ENCODE results near the gene PPP4C.

Gene PPP4C

DNA sequence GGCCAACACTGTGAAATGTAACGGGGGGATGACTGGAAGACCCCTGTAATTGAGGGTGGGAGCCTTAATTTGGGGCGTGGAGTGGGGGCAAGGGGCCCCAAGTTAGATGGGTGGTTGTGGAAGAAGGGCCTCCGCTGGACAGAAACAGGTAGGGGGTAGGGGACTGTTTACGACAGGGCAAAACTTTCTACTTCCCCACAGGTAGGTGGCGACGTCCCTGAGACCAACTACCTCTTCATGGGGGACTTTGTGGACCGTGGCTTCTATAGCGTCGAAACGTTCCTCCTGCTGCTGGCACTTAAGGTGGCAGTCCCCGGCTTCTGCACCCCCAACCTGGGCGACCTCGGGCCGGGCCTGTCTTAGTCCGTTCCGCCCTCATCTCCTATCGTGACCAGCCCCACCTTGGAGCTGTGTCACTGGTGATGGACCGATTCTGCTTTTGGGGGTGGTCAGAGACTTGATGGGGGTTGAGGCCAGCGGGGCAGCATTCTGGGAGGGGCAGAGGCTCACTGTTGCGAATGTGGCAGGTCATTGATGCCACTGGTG is 6.8 kb downstream of the PPP4C start:
- no peak for DNase-seq (ENCODE audit: low read depth)

DNA sequence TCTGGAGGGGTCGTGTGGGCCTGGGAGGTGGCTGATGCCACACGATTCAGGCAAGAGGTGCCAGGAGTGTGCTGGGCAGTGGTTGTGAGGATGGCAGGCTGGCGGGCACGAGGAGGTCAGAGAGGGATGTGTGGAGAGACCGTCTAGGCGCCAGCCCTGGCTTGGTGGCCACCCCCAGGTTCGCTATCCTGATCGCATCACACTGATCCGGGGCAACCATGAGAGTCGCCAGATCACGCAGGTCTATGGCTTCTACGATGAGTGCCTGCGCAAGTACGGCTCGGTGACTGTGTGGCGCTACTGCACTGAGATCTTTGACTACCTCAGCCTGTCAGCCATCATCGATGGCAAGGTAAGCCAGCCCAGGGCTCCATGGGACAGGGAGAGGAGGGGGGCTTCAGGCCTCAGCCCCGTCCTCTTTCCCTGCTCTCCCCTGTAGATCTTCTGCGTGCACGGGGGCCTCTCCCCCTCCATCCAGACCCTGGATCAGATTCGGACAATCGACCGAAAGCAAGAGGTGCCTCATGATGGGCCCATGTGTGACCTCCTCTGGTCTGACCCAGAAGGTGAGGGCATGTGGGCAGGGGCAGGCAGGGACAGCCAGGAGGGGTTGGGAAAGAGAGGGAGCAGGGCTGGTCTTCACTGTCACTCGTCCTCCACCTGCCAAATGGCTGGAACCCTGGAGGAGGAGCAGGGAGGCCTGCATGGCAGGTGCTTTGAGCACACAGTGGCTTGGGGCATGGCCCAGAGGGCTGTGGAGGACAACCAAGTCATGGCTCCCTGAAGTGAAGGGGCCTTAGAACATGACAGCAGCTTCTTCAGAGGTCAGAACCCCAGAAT is 7.6 kb downstream of the PPP4C start:
- no peak for DNase-seq (ENCODE audit: low read depth)

DNA sequence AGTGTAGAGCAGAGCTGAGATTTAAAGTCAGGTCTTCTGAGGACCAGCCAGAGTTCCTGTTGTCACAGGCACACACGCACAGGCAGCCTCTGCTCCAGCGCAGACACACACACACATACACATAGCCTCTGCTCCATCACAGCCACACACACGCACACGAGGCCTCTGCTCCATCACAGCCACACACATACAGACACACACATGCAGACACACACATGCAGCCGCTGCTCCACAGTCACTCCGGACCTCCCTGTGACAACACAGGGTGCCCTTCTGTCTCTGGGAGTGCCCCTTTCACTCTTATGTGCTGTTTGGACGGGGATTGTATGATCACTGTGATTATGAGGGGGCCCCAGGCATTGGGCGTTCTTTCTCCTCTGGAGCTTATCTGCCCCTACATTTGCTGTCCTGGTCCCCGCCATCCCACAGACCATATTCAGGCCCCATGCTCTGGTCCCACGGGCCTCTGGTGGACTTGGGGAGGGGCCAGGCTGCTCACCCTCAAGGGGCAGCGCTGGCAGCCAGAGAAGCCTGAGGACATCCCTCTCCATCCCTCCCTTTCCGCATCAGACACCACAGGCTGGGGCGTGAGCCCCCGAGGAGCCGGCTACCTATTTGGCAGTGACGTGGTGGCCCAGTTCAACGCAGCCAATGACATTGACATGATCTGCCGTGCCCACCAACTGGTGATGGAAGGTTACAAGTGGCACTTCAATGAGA is 8.5 kb downstream of the PPP4C start:
- no peak for DNase-seq (ENCODE audit: low read depth)

DNA sequence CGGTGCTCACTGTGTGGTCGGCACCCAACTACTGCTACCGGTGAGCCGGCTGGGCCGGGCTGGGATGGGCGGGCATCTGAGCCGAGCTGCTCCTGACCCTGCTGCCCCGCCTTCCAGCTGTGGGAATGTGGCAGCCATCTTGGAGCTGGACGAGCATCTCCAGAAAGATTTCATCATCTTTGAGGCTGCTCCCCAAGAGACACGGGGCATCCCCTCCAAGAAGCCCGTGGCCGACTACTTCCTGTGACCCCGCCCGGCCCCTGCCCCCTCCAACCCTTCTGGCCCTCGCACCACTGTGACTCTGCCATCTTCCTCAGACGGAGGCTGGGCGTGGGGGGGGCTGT is 9.0 kb downstream of the PPP4C start:
- no peak for DNase-seq (ENCODE audit: low read depth)

DNA sequence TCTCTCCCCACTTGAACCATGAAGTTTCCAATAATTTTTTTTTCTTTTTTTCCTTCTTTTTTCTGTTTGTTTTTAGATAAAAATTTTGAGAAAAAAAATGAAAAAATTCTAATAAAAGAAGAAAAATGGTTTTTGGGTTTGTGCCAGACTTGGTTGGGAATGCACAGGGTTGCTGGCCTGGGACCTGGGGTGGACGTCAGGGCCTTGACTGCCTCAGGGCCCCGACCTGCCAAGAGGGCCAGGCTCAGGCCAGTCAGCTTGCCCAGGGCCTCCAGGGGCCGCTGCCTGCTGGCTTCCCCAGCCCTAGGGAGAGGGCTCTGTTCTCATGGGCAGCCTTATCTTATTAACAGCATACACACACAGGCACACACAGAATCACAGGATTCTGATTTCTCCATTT is 9.5 kb downstream of the PPP4C start:
- no peak for DNase-seq (ENCODE audit: low read depth)

DNA sequence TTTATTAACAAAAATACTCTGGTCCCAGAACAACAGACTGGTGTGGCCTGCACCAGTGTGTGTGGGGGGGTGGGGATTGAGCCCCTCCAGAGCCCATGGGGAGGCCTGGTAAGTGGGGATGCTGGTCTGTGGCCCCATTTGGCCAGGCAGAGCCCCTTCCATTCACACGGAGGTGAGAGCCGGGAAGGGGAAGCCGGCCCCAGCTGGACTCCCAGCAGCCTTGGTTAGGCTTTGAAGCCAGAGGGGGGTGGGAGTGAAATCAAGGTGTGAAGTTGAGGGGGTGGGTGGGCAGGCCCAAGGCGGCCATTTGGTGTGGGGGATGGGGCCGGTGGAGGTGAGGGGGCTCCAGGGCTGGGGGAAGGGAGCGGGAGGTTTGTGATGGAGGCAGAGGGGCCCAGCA is 10.0 kb downstream of the PPP4C start:
- DNase-seq (ENCODE audit: low read depth): no peak

DNA sequence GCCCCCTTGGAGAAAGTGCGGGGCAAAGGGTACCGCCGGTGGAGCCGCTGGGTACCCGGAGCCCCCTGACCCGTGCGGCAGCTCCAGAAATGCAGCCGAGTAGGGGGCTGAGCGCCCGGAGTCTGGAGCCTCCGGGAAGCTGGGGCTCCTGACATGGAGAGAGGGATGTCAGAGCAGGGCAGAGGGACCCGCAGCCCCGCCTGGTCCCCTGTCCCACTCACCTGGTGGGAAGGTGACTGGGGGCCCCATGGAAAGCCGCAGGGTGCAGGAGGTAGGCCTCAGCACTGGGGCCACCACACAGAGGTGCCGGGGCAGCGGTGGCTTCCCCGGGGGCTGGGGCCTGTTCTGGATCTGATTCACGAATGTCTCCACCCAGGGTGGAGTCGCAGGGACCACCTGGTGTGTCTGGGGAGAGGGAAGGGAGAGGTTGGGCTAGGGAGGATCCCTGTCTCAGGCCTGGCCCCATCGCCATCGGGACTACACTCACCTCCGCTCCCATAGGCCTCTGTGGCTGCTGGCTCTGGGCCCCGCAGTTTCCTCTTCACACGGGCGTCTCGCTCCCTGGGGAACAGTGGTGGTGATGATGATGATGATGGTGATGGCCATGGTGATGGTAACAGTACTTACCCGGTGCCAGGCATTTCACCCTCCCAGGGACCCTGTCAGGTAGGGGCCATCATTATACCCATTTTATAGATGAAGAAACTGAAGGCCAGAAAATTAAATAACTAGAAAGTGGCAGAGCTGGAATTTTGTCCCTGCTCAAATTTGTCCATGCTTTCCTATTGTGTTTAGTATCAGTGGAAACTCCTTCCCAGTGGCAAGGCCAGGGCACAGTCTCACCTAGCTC is 10.7 kb downstream of the PPP4C start:
- no peak for DNase-seq (ENCODE audit: low read depth)

DNA sequence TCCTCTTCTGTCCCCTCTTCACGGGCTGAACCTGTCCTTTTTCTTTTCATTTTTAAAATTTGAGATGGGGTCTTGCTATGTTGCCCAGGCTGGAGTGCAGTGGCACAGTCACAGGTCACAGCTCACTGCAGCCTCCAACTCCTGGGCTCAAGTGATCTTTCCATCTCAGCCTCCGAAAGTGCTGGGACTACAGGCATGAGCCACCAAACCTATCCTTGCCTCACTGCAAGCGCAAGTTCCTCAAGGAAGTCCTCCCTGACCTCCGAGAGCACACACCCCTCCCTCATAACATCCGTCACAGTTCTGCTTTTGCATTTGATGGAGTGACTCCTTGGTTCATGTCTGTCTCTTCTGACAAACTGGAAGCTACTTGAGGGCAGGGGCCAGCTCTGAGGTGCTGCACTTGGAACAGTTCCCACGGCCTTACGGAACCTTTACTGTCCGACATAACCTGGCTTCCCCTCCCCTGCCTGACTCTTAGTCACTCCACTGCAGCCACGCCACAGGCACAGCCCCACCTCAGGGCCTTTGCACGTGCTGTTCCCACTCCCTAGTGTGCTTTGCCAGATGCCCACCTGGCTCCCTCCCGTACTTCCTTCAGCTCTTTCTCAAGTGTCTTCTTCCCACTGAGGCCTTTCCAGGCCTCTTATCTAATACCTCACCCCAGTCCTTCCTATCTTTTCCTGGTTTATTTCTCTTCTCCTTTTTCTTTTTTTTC is 11.5 kb downstream of the PPP4C start:
- no peak for DNase-seq (ENCODE audit: low read depth)

DNA sequence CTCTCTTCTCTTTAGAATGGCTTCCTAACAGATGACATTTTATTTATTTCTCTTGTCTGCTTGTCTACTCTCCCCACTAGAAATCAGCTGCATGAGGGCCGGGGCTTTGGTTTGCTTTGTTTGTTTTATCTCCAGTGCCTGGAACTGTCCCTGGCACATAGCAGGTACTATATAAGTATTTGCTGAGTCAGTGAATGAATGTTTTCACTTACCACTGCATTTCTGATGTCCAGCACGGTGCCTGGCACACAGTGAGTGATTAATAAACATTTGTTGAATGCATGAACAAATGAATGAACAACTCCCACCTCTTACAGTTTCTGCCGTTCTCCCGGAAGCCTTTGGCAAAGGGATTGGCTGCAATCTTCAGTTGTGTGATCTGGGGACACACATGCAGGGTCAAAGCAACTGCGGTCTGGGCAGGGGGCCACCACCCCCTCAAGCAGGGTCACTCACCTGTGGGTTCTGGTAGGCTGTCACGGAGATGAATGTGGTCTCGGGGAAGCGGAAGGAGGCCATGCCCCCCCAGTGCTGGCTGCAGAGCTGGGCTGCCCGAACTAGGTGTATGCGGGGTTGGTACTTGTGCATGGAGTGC is 12.5 kb downstream of the PPP4C start:
- DNase-seq (ENCODE audit: low read depth): no peak

DNA sequence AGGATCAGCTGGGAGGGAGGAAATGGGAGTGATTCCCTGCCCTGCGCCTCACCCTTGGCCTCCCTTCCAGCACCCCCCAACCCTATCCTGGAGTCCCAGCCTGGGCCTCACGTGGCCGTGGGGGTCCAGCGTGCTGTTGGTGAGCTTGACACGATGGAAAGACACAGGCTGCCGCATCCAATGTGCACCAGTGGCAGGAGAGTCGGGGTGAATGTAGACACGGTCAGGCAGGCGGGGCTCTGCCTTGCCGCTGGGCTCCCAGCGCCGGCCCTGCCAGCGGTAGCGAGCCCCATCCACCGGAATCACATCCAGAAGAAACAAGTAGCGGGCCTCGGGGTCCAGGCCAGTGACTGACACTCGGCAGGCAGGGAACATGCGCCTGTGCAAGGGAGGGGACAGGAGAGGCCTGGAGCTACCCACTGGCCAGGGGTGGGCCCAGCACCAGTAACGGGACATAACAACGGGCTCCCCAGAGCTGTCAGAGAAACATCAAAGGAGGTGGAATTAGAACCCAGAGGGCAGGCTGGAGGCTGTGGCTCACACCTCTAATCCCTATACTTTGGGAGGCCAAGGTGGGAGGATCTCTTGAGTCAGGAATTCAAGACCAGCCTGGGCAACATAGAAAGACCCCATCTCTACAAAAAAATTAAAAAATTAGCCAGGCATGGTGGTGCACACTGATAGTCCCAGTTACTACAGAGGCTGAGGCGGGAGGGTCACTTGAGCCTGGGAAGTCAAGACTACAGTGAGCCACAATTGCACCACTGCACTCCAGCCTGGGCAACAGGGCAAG is 13.2 kb downstream of the PPP4C start:
- no peak for DNase-seq (ENCODE audit: low read depth)

DNA sequence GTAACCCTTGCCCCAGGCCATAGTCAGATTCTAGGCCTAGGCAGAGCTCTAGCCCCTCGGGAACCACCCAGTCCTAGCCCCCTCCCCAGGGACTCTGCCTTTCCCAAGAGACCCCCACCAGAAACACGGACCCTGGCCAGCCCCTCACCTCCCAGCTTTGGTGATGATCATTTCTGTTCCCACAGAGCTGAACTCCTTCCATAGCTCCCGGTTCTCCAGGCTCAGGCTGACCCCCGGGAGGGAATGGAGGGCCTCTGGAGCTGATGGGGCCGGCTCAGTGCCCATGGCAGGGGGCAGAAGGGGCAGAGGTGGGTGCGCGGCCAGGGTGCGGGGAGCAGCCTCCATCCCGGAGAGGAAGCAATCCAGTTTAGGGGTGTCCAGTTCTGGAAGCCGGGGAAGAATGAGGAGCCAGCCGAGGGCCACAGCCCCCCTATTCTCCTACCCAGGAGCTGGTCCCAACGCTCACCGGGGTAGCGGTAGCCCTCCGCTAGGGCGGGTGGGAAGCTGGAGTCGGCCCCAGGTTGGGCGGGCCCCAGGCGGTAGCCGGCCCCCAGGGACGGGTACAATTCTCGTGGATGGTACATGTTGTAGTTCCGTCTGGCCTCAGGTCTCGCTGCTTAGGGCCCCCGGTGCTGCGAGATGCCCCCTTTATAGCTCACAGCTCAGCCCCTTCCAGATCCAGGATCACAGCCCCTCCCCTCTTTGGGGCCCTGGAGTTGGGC is 15.0 kb downstream of the PPP4C start:
- DNase-seq (ENCODE audit: low read depth): no peak

DNA sequence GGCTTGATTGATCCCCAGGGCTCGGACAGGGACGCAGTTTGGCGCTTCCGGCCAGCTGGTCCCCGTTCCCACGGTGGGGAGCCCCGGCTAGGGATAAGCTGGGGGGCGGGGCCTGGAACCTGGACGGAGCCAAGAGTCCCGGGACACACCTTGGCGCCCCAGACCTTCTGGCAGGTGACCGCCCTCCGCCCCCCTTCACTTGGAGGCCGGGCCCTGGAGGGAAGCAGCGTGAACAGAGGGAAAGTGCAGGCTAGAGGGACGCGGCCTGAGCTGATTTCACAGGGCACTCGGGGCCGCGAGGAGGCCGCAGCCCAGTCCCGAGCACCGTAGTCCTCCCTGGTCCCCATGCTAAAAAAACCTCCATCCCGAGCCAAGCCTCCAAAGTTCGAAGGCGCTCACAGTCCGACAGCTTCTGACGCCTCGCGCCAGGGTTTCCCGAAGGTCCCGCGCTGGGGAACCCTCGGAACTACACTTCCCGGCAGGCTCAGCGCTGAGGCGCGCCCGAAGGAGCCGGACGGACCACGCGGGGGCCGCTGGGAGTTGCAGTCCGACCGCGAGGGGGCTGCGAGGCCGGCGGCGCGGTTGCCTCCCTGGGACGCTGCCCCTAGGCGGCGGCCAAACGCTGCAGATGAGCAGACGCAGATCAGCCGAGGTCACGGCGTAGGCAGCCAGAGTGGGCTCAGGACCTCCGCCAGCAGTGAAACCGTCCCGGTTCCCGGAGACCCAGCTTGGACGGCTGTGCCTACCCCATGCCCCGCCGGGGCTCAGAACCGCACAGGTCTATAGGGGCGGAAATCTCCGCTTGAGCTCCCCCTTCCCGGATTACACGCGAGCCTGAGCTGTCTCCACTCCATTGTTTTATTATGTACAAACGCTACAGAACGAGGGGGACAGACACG is 15.9 kb downstream of the PPP4C start, which contains the start of gene TBX6:
TBX6 (minus strand) TSS at position 451 of the 899 bp plus-strand sequence. CDS start 731 bp downstream, outside the sequence.
- peak; percentile 91 for DNase-seq (ENCODE audit: low read depth)

DNA sequence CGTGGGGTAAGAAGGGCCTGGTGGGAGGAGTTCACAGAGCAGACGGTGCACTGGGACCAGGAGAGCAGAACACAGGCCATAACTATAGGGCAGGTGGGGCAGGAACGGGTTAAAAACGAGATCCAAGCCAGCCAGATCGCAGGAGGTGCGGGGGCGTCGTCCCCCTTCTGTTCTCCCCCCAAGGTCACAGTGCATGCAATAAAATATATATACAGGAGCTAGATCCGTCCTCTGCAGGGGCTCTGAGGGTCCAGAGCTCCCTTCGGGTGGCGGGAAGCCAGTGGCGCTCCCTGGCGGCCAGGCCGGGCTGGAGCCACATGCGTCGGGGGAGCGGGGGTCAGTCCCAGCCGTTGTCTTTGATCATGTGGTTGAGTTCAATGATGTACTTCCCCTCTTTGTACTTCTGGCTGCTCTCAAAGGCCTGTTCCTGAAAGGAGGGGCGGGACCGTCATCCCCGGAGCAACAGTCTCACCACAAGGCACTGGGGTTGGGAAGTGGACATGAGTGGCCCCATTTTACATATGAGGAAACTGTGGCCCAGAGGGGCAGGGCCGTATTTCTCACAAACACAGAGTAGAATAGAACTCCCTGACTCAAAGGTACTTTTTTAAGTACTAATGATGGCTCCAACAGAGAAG is 16.7 kb downstream of the PPP4C start:
- DNase-seq (ENCODE audit: low read depth): peak; percentile 37

DNA sequence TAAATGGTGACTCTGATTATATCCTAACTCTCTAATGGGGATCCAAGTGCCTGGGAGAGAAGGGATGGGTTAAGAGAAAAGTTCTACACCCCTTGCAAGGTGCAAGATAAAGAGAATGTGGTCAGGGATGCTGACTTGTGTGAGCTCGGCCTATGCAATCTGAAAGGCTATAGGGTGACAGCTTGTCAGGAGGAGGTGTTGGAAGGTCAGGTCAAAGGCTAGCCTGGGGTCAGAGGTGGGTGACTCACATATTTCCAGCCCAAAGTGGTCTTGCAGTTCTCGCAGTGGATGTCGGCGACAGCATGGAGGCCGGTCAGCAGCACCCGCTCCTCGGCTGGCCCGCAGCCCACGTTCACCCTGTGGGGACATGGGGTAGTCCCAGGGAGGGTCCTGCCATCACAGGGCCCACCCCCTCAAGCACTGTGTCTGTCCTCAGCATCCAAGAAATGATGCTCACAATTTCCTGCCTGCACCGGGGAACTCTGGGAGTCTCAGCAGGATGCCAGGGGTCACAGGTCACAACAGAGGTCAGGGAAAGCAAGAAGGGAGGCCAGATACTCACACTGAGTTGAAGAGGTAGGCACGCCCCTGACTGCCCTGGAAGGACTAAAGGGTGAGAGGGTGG is 18.9 kb downstream of the PPP4C start:
- DNase-seq (ENCODE audit: low read depth): no peak

DNA sequence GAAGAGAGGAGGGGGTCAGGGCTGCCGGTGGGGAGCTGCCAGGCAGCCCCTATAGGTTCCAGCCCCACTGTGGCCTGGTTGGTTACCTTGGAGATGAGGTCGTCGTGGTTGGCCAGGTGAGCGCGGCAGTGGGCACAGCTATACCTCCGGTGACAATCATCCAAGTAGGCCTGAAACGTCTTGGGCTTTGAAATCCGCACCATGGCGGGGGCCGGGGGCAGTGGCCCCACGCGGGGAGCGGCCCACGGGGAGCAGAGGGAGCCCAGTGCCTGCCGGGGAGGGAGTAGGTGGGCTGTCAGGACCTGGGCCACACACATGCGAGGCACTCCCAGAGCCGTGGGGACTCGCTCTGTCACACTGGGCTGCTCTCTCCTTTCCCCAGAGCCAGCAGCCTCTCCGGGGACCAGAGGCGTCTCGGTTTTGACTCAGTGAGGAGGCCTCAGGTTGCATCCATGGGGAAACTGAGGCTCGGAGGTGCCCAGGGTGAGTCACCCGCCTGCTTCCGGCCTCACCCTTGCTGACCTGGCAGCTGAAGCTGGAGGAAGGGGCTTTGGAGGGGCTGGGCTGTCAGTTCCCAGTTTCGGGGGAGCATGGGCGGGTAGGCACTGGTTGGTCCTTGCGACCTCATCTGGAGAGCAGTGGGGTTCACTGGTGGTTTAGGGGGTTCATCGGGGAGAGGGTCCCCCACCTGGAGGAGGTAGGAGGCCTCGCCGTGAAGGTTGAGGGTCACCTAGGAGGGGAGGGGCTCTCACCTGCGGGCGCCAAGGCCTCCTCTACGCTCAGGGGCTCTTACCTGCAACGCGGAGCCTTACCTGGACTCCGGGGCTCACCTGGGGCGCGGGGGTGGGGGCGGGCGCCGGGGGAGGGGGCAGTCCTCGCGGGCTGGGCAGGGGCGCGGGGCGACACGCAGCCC is 19.6 kb downstream of the PPP4C start:
- no peak for DNase-seq (ENCODE audit: low read depth)

DNA sequence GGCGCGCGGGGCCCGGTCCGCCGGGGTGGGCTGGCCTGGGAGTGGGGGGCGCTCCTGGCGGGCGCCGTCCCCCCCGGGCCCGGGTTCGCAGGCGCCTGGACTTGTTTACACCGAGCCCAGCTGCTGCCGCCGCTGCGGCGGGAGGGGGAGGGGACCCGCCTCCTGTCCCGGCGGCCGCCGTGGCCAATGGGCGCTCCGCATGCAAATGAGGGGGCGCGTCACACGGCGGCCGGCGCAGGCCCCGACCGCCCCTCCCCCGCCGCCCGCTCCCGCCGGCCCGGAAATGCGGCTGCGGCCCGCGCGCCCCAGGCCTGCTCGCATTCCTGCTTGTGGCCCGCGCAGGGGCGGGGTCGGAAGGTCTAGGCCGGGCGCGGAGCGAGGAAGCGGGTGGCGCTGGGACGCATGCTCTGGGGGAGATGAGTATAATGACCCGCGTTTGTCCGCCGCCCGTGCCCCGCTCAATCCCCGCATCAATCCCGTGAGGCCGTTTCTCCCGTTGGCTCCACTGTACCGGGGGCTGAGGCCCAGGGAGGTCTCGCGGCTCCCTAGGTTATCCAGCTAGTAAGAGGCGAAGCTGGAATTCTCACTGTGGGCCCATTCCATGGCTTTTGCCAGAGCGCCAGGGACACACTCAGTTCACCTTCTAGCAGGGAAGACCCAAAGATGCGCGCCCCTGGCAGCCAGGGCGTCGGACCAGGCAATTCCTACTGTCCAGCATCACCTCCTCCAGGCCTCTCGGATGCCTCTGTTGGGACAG is 20.5 kb downstream of the PPP4C start, which contains the start of gene YPEL3:
YPEL3 (minus strand) TSS at position 109 of the 757 bp plus-strand sequence. CDS start 731 bp downstream, outside the sequence.
- peak; percentile 86 for DNase-seq (ENCODE audit: low read depth)
